K562 (cell line): Measurements from ENCODE around the gene ARL3. TPM values are rescaled to one million over a fixed set of nuclear protein-coding genes. Genes with fewer than 3 reads are reported as not detected.

Experiments used
- BHLHE40 ChIP-seq: IDR thresholded peaks from 2 replicates; pipeline ENCODE4 v1.6.1; 2011; ENCODE audit warnings: low read length, improper control_type of control experiment
- CBX3 ChIP-seq, 2 experiments: IDR thresholded peaks; 1 replicate in 1 of 2; 2 replicates in 1 of 2; pipeline ENCODE4 v1.6.1; 2012; ENCODE audit warnings: inconsistent platforms in 2 of 2, low read length in 2 of 2, borderline replicate concordance in 1 of 2, control low read depth in 1 of 2
- FOXP1 ChIP-seq: sonication (generic); formaldehyde crosslinking; IDR thresholded peaks from 2 replicates; pipeline ENCODE4 v1.8.0; 2022; ENCODE audit warnings: mild to moderate bottlenecking, missing genetic modification reagents
- GTF2A2 ChIP-seq: IDR thresholded peaks from 2 replicates; pipeline ENCODE4 v1.6.1; 2016; ENCODE audit warnings: mild to moderate bottlenecking, missing genetic modification characterization, missing compliant biosample characterization
- MAFF ChIP-seq: IDR thresholded peaks from 2 replicates; pipeline ENCODE4 v1.6.1; 2012; ENCODE audit warnings: low read length, improper control_type of control experiment
- PHF8 ChIP-seq: fragments of 200-600 bp; sonication (generic); IDR thresholded peaks from 2 replicates; pipeline ENCODE4 v1.6.1; 2012; ENCODE audit warnings: mixed run types, mild to moderate bottlenecking, inconsistent platforms, low read length, moderate library complexity, borderline replicate concordance
- POLR2H ChIP-seq: IDR thresholded peaks from 2 replicates; pipeline ENCODE4 v1.6.1; 2016; ENCODE audit warnings: missing genetic modification characterization, low read depth, mild to moderate bottlenecking, control low read depth, missing compliant biosample characterization, moderate library complexity
- SMAD4 ChIP-seq: fragments of 250-450 bp; sonication (Bioruptor Pico); conservative IDR thresholded peaks from 2 replicates; pipeline ENCODE4 v1.8.0; 2021; ENCODE audit warnings: inconsistent platforms, mild to moderate bottlenecking, moderate library complexity
- ZFX ChIP-seq: sonication (generic); formaldehyde crosslinking; IDR thresholded peaks from 2 replicates; pipeline ENCODE4 v1.8.0; 2022; ENCODE audit warnings: mild to moderate bottlenecking, missing genetic modification reagents, moderate library complexity
- ZNF347 ChIP-seq: fragments of 450-650 bp; formaldehyde crosslinking; IDR thresholded peaks from 2 replicates; pipeline ENCODE4 v1.4.0; 2020; ENCODE audit warnings: low read depth, mild to moderate bottlenecking, moderate library complexity
- ZNF584 ChIP-seq: fragments of 200-800 bp; sonication (Bioruptor generic); IDR thresholded peaks from 2 replicates; pipeline ENCODE4 v1.6.1; 2016; ENCODE audit warnings: low read depth, mild to moderate bottlenecking, missing genetic modification characterization, missing compliant biosample characterization
- ZNF668 ChIP-seq: fragments of 250-450 bp; sonication (Bioruptor Pico); IDR thresholded peaks from 2 replicates; pipeline ENCODE4 v1.8.0; 2022; ENCODE audit warnings: mild to moderate bottlenecking, inconsistent platforms
- polyA plus RNA-seq, 8 experiments: library from polyadenylated mRNA; depleted of rRNA in 4 of 8; stranded (reverse) in 5 of 8; unstranded in 3 of 8; fragments of >200 nt; fragmentation: Nextera tagmentation in 2 of 8; fragmentation: Illumina TruSeq in 1 of 8; extraction: Ambion mirVana in 2 of 8; extraction: Trizol in 1 of 8; gene quantifications; 2 replicates each; pipeline versions ENCODE4 v1.2.1 to v1.2.3, GENCODE V29; 2011 to 2014; ENCODE audit warnings: inconsistent platforms in 1 of 8, missing spikeins in 1 of 8
- total RNA-seq, 7 experiments: library from RNA; depleted of rRNA in 6 of 7; stranded (reverse); fragments of >200 nt in 6 of 7; fragmentation: Illumina TruSeq in 2 of 7; extraction: Trizol in 2 of 7; gene quantifications; 2 replicates each; pipeline versions ENCODE4 v1.2.1 to v1.2.3, GENCODE V29; 2011 to 2021; ENCODE audit warnings: low replicate concordance in 1 of 7
- TF ChIP-seq, protein P1 (sequence below): sonication (generic); formaldehyde crosslinking; IDR thresholded peaks from 2 replicates; pipeline ENCODE4 v1.8.0; 2023; ENCODE audit warnings: missing genetic modification reagents, mild to moderate bottlenecking, borderline replicate concordance

ARL3 gene
- total and polyA plus RNA-seq, 9 of the 15 experiments (the other 6 are each of a cell fraction or from before 2014, with no cell fraction given): 2.9 to 8.9 (median 4.8) TPM

GRCh38 chr10:102644646-102645387 lies 69.4 kb downstream of the ARL3 start (continued):
- TF ChIP-seq, protein P1, sequence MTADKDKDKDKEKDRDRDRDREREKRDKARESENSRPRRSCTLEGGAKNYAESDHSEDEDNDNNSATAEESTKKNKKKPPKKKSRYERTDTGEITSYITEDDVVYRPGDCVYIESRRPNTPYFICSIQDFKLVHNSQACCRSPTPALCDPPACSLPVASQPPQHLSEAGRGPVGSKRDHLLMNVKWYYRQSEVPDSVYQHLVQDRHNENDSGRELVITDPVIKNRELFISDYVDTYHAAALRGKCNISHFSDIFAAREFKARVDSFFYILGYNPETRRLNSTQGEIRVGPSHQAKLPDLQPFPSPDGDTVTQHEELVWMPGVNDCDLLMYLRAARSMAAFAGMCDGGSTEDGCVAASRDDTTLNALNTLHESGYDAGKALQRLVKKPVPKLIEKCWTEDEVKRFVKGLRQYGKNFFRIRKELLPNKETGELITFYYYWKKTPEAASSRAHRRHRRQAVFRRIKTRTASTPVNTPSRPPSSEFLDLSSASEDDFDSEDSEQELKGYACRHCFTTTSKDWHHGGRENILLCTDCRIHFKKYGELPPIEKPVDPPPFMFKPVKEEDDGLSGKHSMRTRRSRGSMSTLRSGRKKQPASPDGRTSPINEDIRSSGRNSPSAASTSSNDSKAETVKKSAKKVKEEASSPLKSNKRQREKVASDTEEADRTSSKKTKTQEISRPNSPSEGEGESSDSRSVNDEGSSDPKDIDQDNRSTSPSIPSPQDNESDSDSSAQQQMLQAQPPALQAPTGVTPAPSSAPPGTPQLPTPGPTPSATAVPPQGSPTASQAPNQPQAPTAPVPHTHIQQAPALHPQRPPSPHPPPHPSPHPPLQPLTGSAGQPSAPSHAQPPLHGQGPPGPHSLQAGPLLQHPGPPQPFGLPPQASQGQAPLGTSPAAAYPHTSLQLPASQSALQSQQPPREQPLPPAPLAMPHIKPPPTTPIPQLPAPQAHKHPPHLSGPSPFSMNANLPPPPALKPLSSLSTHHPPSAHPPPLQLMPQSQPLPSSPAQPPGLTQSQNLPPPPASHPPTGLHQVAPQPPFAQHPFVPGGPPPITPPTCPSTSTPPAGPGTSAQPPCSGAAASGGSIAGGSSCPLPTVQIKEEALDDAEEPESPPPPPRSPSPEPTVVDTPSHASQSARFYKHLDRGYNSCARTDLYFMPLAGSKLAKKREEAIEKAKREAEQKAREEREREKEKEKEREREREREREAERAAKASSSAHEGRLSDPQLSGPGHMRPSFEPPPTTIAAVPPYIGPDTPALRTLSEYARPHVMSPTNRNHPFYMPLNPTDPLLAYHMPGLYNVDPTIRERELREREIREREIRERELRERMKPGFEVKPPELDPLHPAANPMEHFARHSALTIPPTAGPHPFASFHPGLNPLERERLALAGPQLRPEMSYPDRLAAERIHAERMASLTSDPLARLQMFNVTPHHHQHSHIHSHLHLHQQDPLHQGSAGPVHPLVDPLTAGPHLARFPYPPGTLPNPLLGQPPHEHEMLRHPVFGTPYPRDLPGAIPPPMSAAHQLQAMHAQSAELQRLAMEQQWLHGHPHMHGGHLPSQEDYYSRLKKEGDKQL: no peak
- TF ChIP-seq ZNF584 (CRISPR knock-in tag) (no peak), FOXP1 (peak; percentile 32; the same call in 1 of the 2 replicates), ZNF347 (CRISPR knock-in tag) (no peak), MAFF (no peak), BHLHE40 (peak; percentile 78), CBX3 (IDR thresholded peaks at IDR 0.05; ENCODE audit: borderline replicate concordance in 1 of 2, low read length in 2 of 2) (0 out of 3 replicates have a peak, but pooled peaks of 1 of the 2 experiments have one; percentile 49), ZNF668 (CRISPR knock-in tag) (no peak), GTF2A2 (no peak), PHF8 (peak; percentile 9; the same call in 1 of the 2 replicates), POLR2H (tag) (no peak), SMAD4 (CRISPR knock-in tag) (0 out of 2 replicates have a peak, but pooled peaks have one; percentile 12), ZFX (peak; percentile 76)
